B cell (primary cell): ENCODE results near the gene KRT82. TPM values are rescaled to one million over a fixed set of nuclear protein-coding genes. Genes with fewer than 3 reads are reported as not detected.

Source experiments
- ATAC-seq: fragments of 200-7000 bp; cut with Tn5 transposase; one replicate; pipeline ENCODE4 v1.10.0; 2021; ENCODE audit warnings: low read depth, mild to moderate bottlenecking, moderate number of reproducible peaks, moderate library complexity
- CTCF ChIA-PET: fragments of 350-600 bp; sonication (Branson Sonifier 250); formaldehyde crosslinking; loops from one replicate; lab custom pipeline; 2021; ENCODE audit warnings: antibody characterized with exemption, inconsistent platforms; lab: Charles Lee
- POLR2A ChIA-PET: fragments of 350-600 bp; sonication (Branson Sonifier 250); formaldehyde crosslinking; loops from one replicate; lab custom pipeline; 2021; ENCODE audit warnings: antibody characterized with exemption; lab: Charles Lee
- DNase-seq: peaks from one replicate; pipeline ENCODE4 v3.0.0; 2013
- H2AFZ ChIP-seq: 2 replicates; pipeline ENCODE4 v1.6.1; 2012; ENCODE audit warnings: mild to moderate bottlenecking, low read depth, low read length; ENCODE audit not compliant: insufficient read depth, poor library complexity, severe bottlenecking
- H3K27ac ChIP-seq, 2 donors: 1 replicate in 1 of 2; 2 replicates in 1 of 2; pipeline ENCODE4 v1.5.1; 2012 to 2013; ENCODE audit warnings: low read length in 2 of 2, mild to moderate bottlenecking in 2 of 2, moderate library complexity in 1 of 2
- H3K27me3 ChIP-seq, 4 experiments: fragments of 200-600 bp in 1 of 4; sonication (generic) in 1 of 4; replicated peaks in 1 of 4; 1 replicate in 2 of 4; 2 replicates in 2 of 4; pipeline versions ENCODE4 v1.6.1 to v1.7.0; 2013 to 2016; ENCODE audit warnings: low read length in 3 of 4, mild to moderate bottlenecking in 2 of 4, mixed read lengths in 1 of 4, moderate library complexity in 1 of 4; ENCODE audit not compliant: insufficient read depth in 4 of 4, control insufficient read depth in 3 of 4; ENCODE audit errors: control extremely low read depth in 1 of 4
- H3K36me3 ChIP-seq, 2 experiments: replicated peaks in 1 of 2; 1 replicate in 1 of 2; 2 replicates in 1 of 2; pipeline versions ENCODE4 v1.6.1 to v1.7.1; 2013; ENCODE audit warnings: low read length in 1 of 2; ENCODE audit not compliant: insufficient read depth in 2 of 2, control insufficient read depth in 1 of 2; ENCODE audit errors: control extremely low read depth in 1 of 2, extremely low read depth in 1 of 2
- H3K4me1 ChIP-seq, 2 donors: fragments of 200-600 bp in 1 of 2; sonication (generic) in 1 of 2; 1 replicate in 1 of 2; 2 replicates in 1 of 2; pipeline versions ENCODE4 v1.5.1 to v1.6.1; 2013 to 2017; ENCODE audit warnings: low read length in 2 of 2; ENCODE audit not compliant: control insufficient read depth in 2 of 2, insufficient read depth in 2 of 2
- H3K4me2 ChIP-seq: replicated peaks from 2 replicates; pipeline ENCODE3; 2012; ENCODE audit warnings: mild to moderate bottlenecking, low read depth, low read length; ENCODE audit not compliant: poor library complexity, severe bottlenecking
- H3K4me3 ChIP-seq, 5 experiments: fragments of 200-600 bp in 1 of 5; sonication (generic) in 1 of 5; 1 replicate in 3 of 5; 2 replicates in 2 of 5; pipeline versions ENCODE4 v1.5.1 to v1.7.0; 2011 to 2016; ENCODE audit warnings: low read length in 4 of 5, mild to moderate bottlenecking in 4 of 5, low read depth in 2 of 5, control low read depth in 1 of 5, moderate library complexity in 1 of 5; ENCODE audit not compliant: insufficient read depth in 1 of 5; ENCODE audit errors: control extremely low read depth in 1 of 5, extremely low read depth in 1 of 5
- H3K79me2 ChIP-seq: fragments of 200-600 bp; sonication (generic); one replicate; pipeline ENCODE4 v1.6.0; 2016; ENCODE audit warnings: low read length; ENCODE audit not compliant: control insufficient read depth, insufficient read depth
- H3K9ac ChIP-seq: fragments of 200-600 bp; sonication (generic); 2 replicates; pipeline ENCODE4 v1.6.1; 2017; ENCODE audit warnings: mild to moderate bottlenecking, low read length, moderate library complexity
- H3K9me3 ChIP-seq, 3 donors: one replicate each; pipeline versions ENCODE4 v1.6.1 to v1.7.1; 2013; ENCODE audit warnings: low read length in 2 of 3; ENCODE audit not compliant: control insufficient read depth in 2 of 3, insufficient read depth in 1 of 3; ENCODE audit errors: control extremely low read depth in 1 of 3
- H4K20me1 ChIP-seq: 2 replicates; pipeline ENCODE4 v1.6.0; 2012; ENCODE audit warnings: mild to moderate bottlenecking, low read length; ENCODE audit not compliant: insufficient read depth, control insufficient read depth, poor library complexity, severe bottlenecking
- H3K27ac Mint-ChIP-seq: one replicate; pipeline ENCODE4 v1.8.0; 2021; ENCODE audit warnings: mixed read lengths
- H3K27me3 Mint-ChIP-seq: one replicate; pipeline ENCODE4 v1.8.0; 2021; ENCODE audit warnings: mixed read lengths
- H3K4me1 Mint-ChIP-seq: one replicate; pipeline ENCODE4 v1.8.0; 2021; ENCODE audit warnings: mixed read lengths
- H3K4me3 Mint-ChIP-seq: one replicate; pipeline ENCODE4 v1.8.0; 2021; ENCODE audit warnings: mixed read lengths
- H3K9me3 Mint-ChIP-seq: one replicate; pipeline ENCODE4 v1.8.0; 2022; ENCODE audit warnings: mixed read lengths; ENCODE audit not compliant: insufficient read depth
- EZH2 ChIP-seq: IDR thresholded peaks from 2 replicates; pipeline ENCODE4 v1.6.1; 2012; ENCODE audit warnings: borderline replicate concordance, low read depth, mild to moderate bottlenecking, moderate library complexity, low read length; ENCODE audit not compliant: insufficient read depth, poor library complexity, severe bottlenecking
- WGBS: methylation state at CpG from one replicate; pipeline ENCODE4 v1.1.5; 2013; ENCODE audit warnings: missing lambda C conversion rate; ENCODE audit not compliant: insufficient coverage; 5-methylcytosine and 5-hydroxymethylcytosine counted together
- intact Hi-C: fragments of 100-400 bp; cut with micrococcal nuclease; formaldehyde crosslinking; loops from one replicate; pipeline ENCODE4 v1.10.0; 2022
- polyA plus RNA-seq: library from polyadenylated mRNA; depleted of rRNA; stranded (reverse); fragments of >200 nt; gene quantifications from 2 replicates; pipeline ENCODE4 v1.2.3, GENCODE V29; 2012
- total RNA-seq, 2 donors: library from RNA; stranded (reverse); fragments of 120-200 nt in 1 of 2; gene quantifications; 1 replicate in 1 of 2; 2 replicates in 1 of 2; pipeline versions ENCODE4 v1.2.3 to v1.2.4, GENCODE V29; 2013 to 2022
- TF ChIP-seq, protein P1 (sequence below): fragments of 200-600 bp; IDR thresholded peaks from one replicate; pipeline ENCODE4 v1.8.0; 2022; ENCODE audit warnings: antibody characterized with exemption, mild to moderate bottlenecking

Gene KRT82
- total and polyA plus RNA-seq, 2 donors (not counting 1 experiment from before 2014, with no cell fraction given): not detected

GRCh38 chr12:52344111-52344510 lies 62.0 kb downstream of the KRT82 start:
- Histone ChIP-seq H4K20me1 (no peaks in the 10 kb centered on the region), H3K9me3 (peaks cover 0 to 7% (median 0%) of the 10 kb centered on the region in 3 donors), H3K79me2 (no peaks in the 10 kb centered on the region), H3K4me1 (no peaks in the 10 kb centered on the region), H3K36me3 (no peaks in the 10 kb centered on the region), H3K27me3 (peaks cover 0 to 7% (median 0%) of the 10 kb centered on the region in 4 experiments), H3K4me3 (no peak overlapping the region), H2AFZ (no peak overlapping the region), H3K4me2 (no peak overlapping the region), H3K27ac (no peak overlapping the region), H3K9ac (no peak overlapping the region)
- Mint-ChIP-seq H3K4me1 (no peaks in the 10 kb centered on the region), H3K27me3 (peaks cover 11% of the 10 kb centered on the region), H3K4me3 (no peak overlapping the region), H3K27ac (no peak overlapping the region), H3K9me3 (no peaks in the 10 kb centered on the region)
- TF ChIP-seq, protein P1, sequence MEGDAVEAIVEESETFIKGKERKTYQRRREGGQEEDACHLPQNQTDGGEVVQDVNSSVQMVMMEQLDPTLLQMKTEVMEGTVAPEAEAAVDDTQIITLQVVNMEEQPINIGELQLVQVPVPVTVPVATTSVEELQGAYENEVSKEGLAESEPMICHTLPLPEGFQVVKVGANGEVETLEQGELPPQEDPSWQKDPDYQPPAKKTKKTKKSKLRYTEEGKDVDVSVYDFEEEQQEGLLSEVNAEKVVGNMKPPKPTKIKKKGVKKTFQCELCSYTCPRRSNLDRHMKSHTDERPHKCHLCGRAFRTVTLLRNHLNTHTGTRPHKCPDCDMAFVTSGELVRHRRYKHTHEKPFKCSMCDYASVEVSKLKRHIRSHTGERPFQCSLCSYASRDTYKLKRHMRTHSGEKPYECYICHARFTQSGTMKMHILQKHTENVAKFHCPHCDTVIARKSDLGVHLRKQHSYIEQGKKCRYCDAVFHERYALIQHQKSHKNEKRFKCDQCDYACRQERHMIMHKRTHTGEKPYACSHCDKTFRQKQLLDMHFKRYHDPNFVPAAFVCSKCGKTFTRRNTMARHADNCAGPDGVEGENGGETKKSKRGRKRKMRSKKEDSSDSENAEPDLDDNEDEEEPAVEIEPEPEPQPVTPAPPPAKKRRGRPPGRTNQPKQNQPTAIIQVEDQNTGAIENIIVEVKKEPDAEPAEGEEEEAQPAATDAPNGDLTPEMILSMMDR: no peak
- no peak for TF ChIP-seq EZH2
- POLR2A ChIA-PET: no interaction called here
- intact Hi-C loops: no loop called here
- no peak for ATAC-seq
- 95% methylated on average over 12 of the region's 12 CpGs for WGBS
- CTCF ChIA-PET: no interaction called here
- no peak for DNase-seq

Other genes with a start within 250 kb of the KRT82 start
- gene KRT80, start 214.3 kb downstream of the KRT82 start, total RNA-seq: not detected in 2 replicates
- not detected in 2 replicates for gene KRT80, start 214.3 kb downstream of the KRT82 start, polyA plus RNA-seq
- not detected in 2 replicates for gene KRT7, start 173.1 kb downstream of the KRT82 start, total RNA-seq
- not detected in 2 replicates for gene KRT7, start 173.1 kb downstream of the KRT82 start, polyA plus RNA-seq
- gene KRT86, start 131.7 kb downstream of the KRT82 start, total RNA-seq: not detected in 2 replicates
- gene KRT86, start 131.7 kb downstream of the KRT82 start, polyA plus RNA-seq: not detected in 2 replicates
- not detected in 2 replicates for gene KRT81, start 114.8 kb downstream of the KRT82 start, total RNA-seq
- not detected in 2 replicates for gene KRT81, start 114.8 kb downstream of the KRT82 start, polyA plus RNA-seq
- not detected in 2 replicates for gene KRT83, start 84.9 kb downstream of the KRT82 start, total RNA-seq
- not detected in 2 replicates for gene KRT83, start 84.9 kb downstream of the KRT82 start, polyA plus RNA-seq
- not detected in 2 replicates for gene KRT85, start 38.9 kb downstream of the KRT82 start, total RNA-seq
- gene KRT85, start 38.9 kb downstream of the KRT82 start, polyA plus RNA-seq: not detected in 2 replicates
- not detected in 2 replicates for gene KRT84, start 20.7 kb downstream of the KRT82 start, total RNA-seq
- gene KRT84, start 20.7 kb downstream of the KRT82 start, polyA plus RNA-seq: not detected in 2 replicates
- gene KRT75, start 28.0 kb upstream of the KRT82 start, total RNA-seq: not detected in 2 replicates
- gene KRT75, start 28.0 kb upstream of the KRT82 start, polyA plus RNA-seq: not detected in 2 replicates
- gene KRT6B, start 45.8 kb upstream of the KRT82 start, total RNA-seq: not detected in 2 replicates
- not detected in 2 replicates for gene KRT6B, start 45.8 kb upstream of the KRT82 start, polyA plus RNA-seq
- gene KRT6C, start 67.5 kb upstream of the KRT82 start, total RNA-seq: not detected in 2 replicates
- gene KRT6C, start 67.5 kb upstream of the KRT82 start, polyA plus RNA-seq: not detected in 2 replicates
- not detected in 2 replicates for gene KRT6A, start 86.9 kb upstream of the KRT82 start, total RNA-seq
- not detected in 2 replicates for gene KRT6A, start 86.9 kb upstream of the KRT82 start, polyA plus RNA-seq
- gene KRT5, start 114.1 kb upstream of the KRT82 start, total RNA-seq: not detected in 2 replicates
- gene KRT5, start 114.1 kb upstream of the KRT82 start, polyA plus RNA-seq: 0.19 TPM in 1 of 2 replicates, not detected in the other
- not detected in 2 replicates for gene KRT71, start 146.8 kb upstream of the KRT82 start, total RNA-seq
- gene KRT71, start 146.8 kb upstream of the KRT82 start, polyA plus RNA-seq: not detected in 2 replicates
- not detected in 2 replicates for gene KRT74, start 167.5 kb upstream of the KRT82 start, total RNA-seq
- not detected in 2 replicates for gene KRT74, start 167.5 kb upstream of the KRT82 start, polyA plus RNA-seq
- gene KRT72, start 195.1 kb upstream of the KRT82 start, total RNA-seq: not detected in 2 replicates
- 0.04 and 0.49 TPM in 2 replicates for gene KRT72, start 195.1 kb upstream of the KRT82 start, polyA plus RNA-seq
- gene KRT73, start 212.2 kb upstream of the KRT82 start, total RNA-seq: not detected in 2 replicates
- gene KRT73, start 212.2 kb upstream of the KRT82 start, polyA plus RNA-seq: 0.07 and 0.36 TPM in 2 replicates
- not detected in 2 replicates for gene KRT2, start 245.9 kb upstream of the KRT82 start, total RNA-seq
- gene KRT2, start 245.9 kb upstream of the KRT82 start, polyA plus RNA-seq: 0.04 TPM in 2 replicates